Measurements from ENCODE around the gene EHHADH. TPM values are rescaled to one million over a fixed set of nuclear protein-coding genes. Genes with fewer than 3 reads are reported as not detected.
"Not testable (repeated sequence)": the region's sequence is repeated elsewhere in the genome, so short reads cannot be mapped to it uniquely, and the experiment has no call there.

The EHHADH gene
- total RNA-seq, 4 donors from 2014 or later = 4.4 to 21.2 (median 7.6) TPM

- no peak for DNase-seq (ENCODE audit: low spot score in 2 of 2)
- 83 to 93% methylated on average over 4 of the region's 4 CpGs for WGBS, 2 donors
- intact Hi-C loops (cut with DNase I; ENCODE audit: low total_unique reads) = no loop called here
- no peak overlapping the region for H3K4me3 ChIP-seq (ENCODE audit: low read depth, poor library complexity, severe bottlenecking)
- no peak for TF ChIP-seq CTCF (IDR thresholded peaks at IDR 0.05)
- no peak for TF ChIP-seq POLR2A (IDR thresholded peaks at IDR 0.05)
Observed at GRCh38 chr3:185263423-185263822, 9.6 kb upstream of the EHHADH start.

GRCh38 chr3:185257334-185257733 is 3.5 kb upstream of the EHHADH start:
- 100% methylated on average over 1 of the region's 1 CpG for WGBS, 2 donors
- no peak for DNase-seq (ENCODE audit: low spot score in 2 of 2)
- no peak overlapping the region for H3K4me3 ChIP-seq (ENCODE audit: low read depth, poor library complexity, severe bottlenecking)

GRCh38 chr3:185254799-185255198 is 950 bp upstream of the EHHADH start:
- TF ChIP-seq POLR2A (IDR thresholded peaks at IDR 0.05) = no peak
- TF ChIP-seq CTCF (IDR thresholded peaks at IDR 0.05) = no peak
- intact Hi-C loops (cut with DNase I; ENCODE audit: low total_unique reads) = no loop called here
- H3K4me3 ChIP-seq (ENCODE audit: low read depth, poor library complexity, severe bottlenecking) = no peak overlapping the region
- no peak for DNase-seq (ENCODE audit: low spot score in 2 of 2)
- 90 to 91% methylated on average over 4 of the region's 4 CpGs for WGBS, 2 donors

More at GRCh38 chr3:185257334-185257733, 3.5 kb upstream of the EHHADH start:
- intact Hi-C loops (cut with DNase I; ENCODE audit: low total_unique reads) = no loop called here
- TF ChIP-seq CTCF (IDR thresholded peaks at IDR 0.05) (no peak), POLR2A (IDR thresholded peaks at IDR 0.05) (no peak)

GRCh38 chr3:185253133-185253532 is 716 bp downstream of the EHHADH start:
- 79 to 89% methylated on average over 2 to 4 of the region's 4 CpGs for WGBS, 2 donors
- H3K4me3 ChIP-seq (ENCODE audit: low read depth, poor library complexity, severe bottlenecking); intact Hi-C loops (cut with DNase I; ENCODE audit: low total_unique reads); DNase-seq (ENCODE audit: low spot score in 2 of 2): not testable (repeated sequence)

- intact Hi-C loops (cut with DNase I; ENCODE audit: low total_unique reads) = no loop called here
- DNase-seq (ENCODE audit: low spot score in 2 of 2) = no peak
- 94 to 95% methylated on average over 5 of the region's 5 CpGs for WGBS, 2 donors
- TF ChIP-seq POLR2A (IDR thresholded peaks at IDR 0.05) (no peak), CTCF (IDR thresholded peaks at IDR 0.05) (no peak)
- no peak overlapping the region for H3K4me3 ChIP-seq (ENCODE audit: low read depth, poor library complexity, severe bottlenecking)
Observed at GRCh38 chr3:185251272-185251671, 2.6 kb downstream of the EHHADH start.

- TF ChIP-seq CTCF (IDR thresholded peaks at IDR 0.05) (no peak), POLR2A (IDR thresholded peaks at IDR 0.05) (no peak)
- no peak for DNase-seq (ENCODE audit: low spot score in 2 of 2)
- intact Hi-C loops (cut with DNase I; ENCODE audit: low total_unique reads) = no loop called here
Observed at GRCh38 chr3:185250653-185251052, 3.2 kb downstream of the EHHADH start.

More at GRCh38 chr3:185250653-185251052, 3.2 kb downstream of the EHHADH start:
- 2 to 50% methylated on average over 1 of the region's 1 CpG for whole genome bisulfite sequencing, 2 donors
- no peak overlapping the region for H3K4me3 ChIP-seq (ENCODE audit: low read depth, poor library complexity, severe bottlenecking)

Measured in lower leg skin (tissue), 4 donors.